ENCODE data around the gene ZBTB17.

Gene ZBTB17

GRCh38 chr1:15969321-15969880 is 6.5 kb downstream of the ZBTB17 start:
- Histone ChIP-seq H3K27me3 (ENCODE audit: insufficient read depth, poor library complexity, severe bottlenecking) (no peaks in the 10 kb centered on the region), H3K27ac (replicated peaks) (no peak overlapping the region), H3K4me3 (replicated peaks; ENCODE audit: insufficient read depth, low read length) (no peak overlapping the region)
- DNase-seq (ENCODE audit: low read depth in 1 of 2, low spot score in 1 of 2) = no peak
- TF ChIP-seq POLR2AphosphoS5 (IDR thresholded peaks at IDR 0.05; ENCODE audit: low read depth) (no peak), CTCF (IDR thresholded peaks at IDR 0.05; ENCODE audit: insufficient read depth, low read length) (no peak), SPI1 (IDR thresholded peaks at IDR 0.05; ENCODE audit: borderline replicate concordance, low read depth) (no peak), REST (IDR thresholded peaks at IDR 0.05; ENCODE audit: insufficient replicate concordance, low read depth) (no peak), GABPA (IDR thresholded peaks at IDR 0.05; ENCODE audit: low read depth) (no peak)

- TF ChIP-seq REST (IDR thresholded peaks at IDR 0.05; ENCODE audit: insufficient replicate concordance, low read depth) = no peak
- no peak for TF ChIP-seq GABPA (IDR thresholded peaks at IDR 0.05; ENCODE audit: low read depth)
- TF ChIP-seq POLR2AphosphoS5 (IDR thresholded peaks at IDR 0.05; ENCODE audit: low read depth) = no peak
- no peak for TF ChIP-seq SPI1 (IDR thresholded peaks at IDR 0.05; ENCODE audit: borderline replicate concordance, low read depth)
- no peak for TF ChIP-seq CTCF (IDR thresholded peaks at IDR 0.05; ENCODE audit: insufficient read depth, low read length)
Measured at GRCh38 chr1:15968172-15968571, 7.7 kb downstream of the ZBTB17 start.

GRCh38 chr1:15966956-15967344 is 9.0 kb downstream of the ZBTB17 start:
- no peak for DNase-seq (ENCODE audit: low read depth in 1 of 2, low spot score in 1 of 2)
- Histone ChIP-seq H3K27me3 (ENCODE audit: insufficient read depth, poor library complexity, severe bottlenecking) (no peaks in the 10 kb centered on the region), H3K27ac (replicated peaks) (no peak overlapping the region), H3K4me3 (replicated peaks; ENCODE audit: insufficient read depth, low read length) (no peak overlapping the region)
- TF ChIP-seq CTCF (IDR thresholded peaks at IDR 0.05; ENCODE audit: insufficient read depth, low read length) (no peak), REST (IDR thresholded peaks at IDR 0.05; ENCODE audit: insufficient replicate concordance, low read depth) (no peak), POLR2AphosphoS5 (IDR thresholded peaks at IDR 0.05; ENCODE audit: low read depth) (no peak), SPI1 (IDR thresholded peaks at IDR 0.05; ENCODE audit: borderline replicate concordance, low read depth) (no peak), GABPA (IDR thresholded peaks at IDR 0.05; ENCODE audit: low read depth) (no peak)

More at GRCh38 chr1:15968172-15968571, 7.7 kb downstream of the ZBTB17 start:
- H3K4me3 ChIP-seq (replicated peaks; ENCODE audit: insufficient read depth, low read length) = no peak overlapping the region
- no peaks in the 10 kb centered on the region for H3K27me3 ChIP-seq (ENCODE audit: insufficient read depth, poor library complexity, severe bottlenecking)
- H3K27ac ChIP-seq (replicated peaks) = no peak overlapping the region
- DNase-seq (ENCODE audit: low read depth in 1 of 2, low spot score in 1 of 2) = no peak
